ENCODE results near the gene GPR17. TPM values are rescaled to one million over a fixed set of nuclear protein-coding genes. Genes with fewer than 3 reads are reported as not detected.

GPR17 gene
- total RNA-seq, 1 donor from 2014 or later: 0.18 TPM

- Histone ChIP-seq H3K36me3 (ENCODE audit: insufficient read depth, low read length) (no peaks in the 10 kb centered on the region), H3K27ac (ENCODE audit: low read depth, low read length) (no peak overlapping the region), H3K4me2 (ENCODE audit: low read length) (no peak overlapping the region), H3K79me2 (ENCODE audit: insufficient read depth, low read length) (no peaks in the 10 kb centered on the region), H3K9me3 (ENCODE audit: insufficient read depth, low read depth, low read length) (no peaks in the 10 kb centered on the region), H3K4me3 (ENCODE audit: insufficient read depth, low read depth, low read length) (no peak overlapping the region), H3K4me1 (ENCODE audit: insufficient read depth, low read length) (peaks cover 21% of the 10 kb centered on the region), H3K27me3 (ENCODE audit: insufficient read depth, low read length) (no peaks in the 10 kb centered on the region), H3K9ac (ENCODE audit: low read length) (no peak overlapping the region), H2AFZ (ENCODE audit: low read depth, low read length) (no peak overlapping the region), H4K20me1 (ENCODE audit: insufficient read depth, low read length) (no peaks in the 10 kb centered on the region)
- H3K4me3 Mint-ChIP-seq (ENCODE audit: unreplicated experiment): no peak overlapping the region
- no peak for TF ChIP-seq CTCF (IDR thresholded peaks at IDR 0.05; ENCODE audit: insufficient read depth, low read depth, low read length)
- no peak for TF ChIP-seq EZH2 (IDR thresholded peaks at IDR 0.05; ENCODE audit: insufficient read depth, low read length)
- H3K4me1 Mint-ChIP-seq (ENCODE audit: low read depth, unreplicated experiment): peaks cover 17% of the 10 kb centered on the region
- no peaks in the 10 kb centered on the region for H3K27me3 Mint-ChIP-seq (ENCODE audit: low read depth, unreplicated experiment)
- no peaks in the 10 kb centered on the region for H3K9me3 Mint-ChIP-seq (ENCODE audit: unreplicated experiment)
- DNase-seq (ENCODE audit: low read depth): no peak
- no peak overlapping the region for H3K27ac Mint-ChIP-seq (ENCODE audit: unreplicated experiment)
- peaks cover 4% of the 10 kb centered on the region for H3K36me3 Mint-ChIP-seq (ENCODE audit: low read depth, unreplicated experiment)
- no peak for FAIRE-seq
These were observed 4.0 kb upstream of the GPR17 start for GRCh38 chr2:127641846-127642507.

GRCh38 chr2:127642706-127643438 is 3.1 kb upstream of the GPR17 start:
- peaks cover 21% of the 10 kb centered on the region for H3K4me1 Mint-ChIP-seq (ENCODE audit: low read depth, unreplicated experiment)
- peaks cover 17% of the 10 kb centered on the region for H3K4me1 ChIP-seq (ENCODE audit: insufficient read depth, low read length)
- no peak overlapping the region for H2AFZ ChIP-seq (ENCODE audit: low read depth, low read length)
- no peak overlapping the region for H3K4me2 ChIP-seq (ENCODE audit: low read length)
- FAIRE-seq: no peak
- H3K4me3 Mint-ChIP-seq (ENCODE audit: unreplicated experiment): peak overlapping the region; percentile 50
- H3K9ac ChIP-seq (ENCODE audit: low read length): no peak overlapping the region
- H3K4me3 ChIP-seq (ENCODE audit: insufficient read depth, low read depth, low read length): no peak overlapping the region
- no peaks in the 10 kb centered on the region for H4K20me1 ChIP-seq (ENCODE audit: insufficient read depth, low read length)
- no peak for DNase-seq (ENCODE audit: low read depth)
- no peak overlapping the region for H3K27ac ChIP-seq (ENCODE audit: low read depth, low read length)
- peaks cover 4% of the 10 kb centered on the region for H3K36me3 Mint-ChIP-seq (ENCODE audit: low read depth, unreplicated experiment)
- H3K9me3 Mint-ChIP-seq (ENCODE audit: unreplicated experiment): no peaks in the 10 kb centered on the region
- TF ChIP-seq CTCF (IDR thresholded peaks at IDR 0.05; ENCODE audit: insufficient read depth, low read depth, low read length) (no peak), EZH2 (IDR thresholded peaks at IDR 0.05; ENCODE audit: insufficient read depth, low read length) (no peak)
- H3K27ac Mint-ChIP-seq (ENCODE audit: unreplicated experiment): no peak overlapping the region
- no peaks in the 10 kb centered on the region for H3K79me2 ChIP-seq (ENCODE audit: insufficient read depth, low read length)
- no peaks in the 10 kb centered on the region for H3K36me3 ChIP-seq (ENCODE audit: insufficient read depth, low read length)
- H3K27me3 ChIP-seq (ENCODE audit: insufficient read depth, low read length): no peaks in the 10 kb centered on the region
- H3K9me3 ChIP-seq (ENCODE audit: insufficient read depth, low read depth, low read length): no peaks in the 10 kb centered on the region
- no peaks in the 10 kb centered on the region for H3K27me3 Mint-ChIP-seq (ENCODE audit: low read depth, unreplicated experiment)

Measured in astrocyte (in vitro differentiated cells and primary cell).